ENCODE results near the gene PTGR3.

Gene PTGR3

GRCh38 chr18:75169411-75169810, 39.5 kb downstream of the PTGR3 start:
- DNase-seq (ENCODE audit: low read depth) = no peak

GRCh38 chr18:75168619-75169018, 40.3 kb downstream of the PTGR3 start:
- DNase-seq (ENCODE audit: low read depth) = no peak

- DNase-seq (ENCODE audit: low read depth) = no peak
Measured at GRCh38 chr18:75167759-75168618, 41.0 kb downstream of the PTGR3 start.

- no peak for DNase-seq (ENCODE audit: low read depth)
Measured at GRCh38 chr18:75167137-75167536, 41.8 kb downstream of the PTGR3 start.

GRCh38 chr18:75165926-75166325, 43.0 kb downstream of the PTGR3 start:
- DNase-seq (ENCODE audit: low read depth) = no peak

- no peak for DNase-seq (ENCODE audit: low read depth)
Measured at GRCh38 chr18:75164479-75164878, 44.5 kb downstream of the PTGR3 start.

- no peak for DNase-seq (ENCODE audit: low read depth)
Measured at GRCh38 chr18:75163736-75164135, 45.2 kb downstream of the PTGR3 start.

- no peak for DNase-seq (ENCODE audit: low read depth)
Measured at GRCh38 chr18:75162978-75163377, 46.0 kb downstream of the PTGR3 start.

- no peak for DNase-seq (ENCODE audit: low read depth)
Measured at GRCh38 chr18:75162467-75162866, 46.5 kb downstream of the PTGR3 start.

- no peak for DNase-seq (ENCODE audit: low read depth)
Measured at GRCh38 chr18:75161256-75162028, 47.5 kb downstream of the PTGR3 start.

- DNase-seq (ENCODE audit: low read depth) = no peak
Measured at GRCh38 chr18:75160364-75160763, 48.6 kb downstream of the PTGR3 start.

GRCh38 chr18:75159646-75160356, 49.1 kb downstream of the PTGR3 start:
- no peak for DNase-seq (ENCODE audit: low read depth)

- no peak for DNase-seq (ENCODE audit: low read depth)
Measured at GRCh38 chr18:75159238-75159518, 49.8 kb downstream of the PTGR3 start.
